Sigmoid colon (tissue), 4 donors: Measurements from ENCODE around the gene AKAP12.

Experiments used
- EP300 ChIP-seq, 4 donors: sonication (generic); formaldehyde crosslinking; IDR thresholded peaks; one replicate each; pipeline ENCODE4 v1.6.1; 2017; ENCODE audit warnings: antibody characterized with exemption in 4 of 4
- TF ChIP-seq, protein P1 (sequence below), 4 experiments: fragments of 450-650 bp in 3 of 4; fragments of 200-600 bp in 1 of 4; IDR thresholded peaks; one replicate each; pipeline ENCODE4 v1.5.1; 2016 to 2019; ENCODE audit warnings: antibody characterized with exemption in 4 of 4, mild to moderate bottlenecking in 3 of 4, moderate library complexity in 2 of 4

DNA sequence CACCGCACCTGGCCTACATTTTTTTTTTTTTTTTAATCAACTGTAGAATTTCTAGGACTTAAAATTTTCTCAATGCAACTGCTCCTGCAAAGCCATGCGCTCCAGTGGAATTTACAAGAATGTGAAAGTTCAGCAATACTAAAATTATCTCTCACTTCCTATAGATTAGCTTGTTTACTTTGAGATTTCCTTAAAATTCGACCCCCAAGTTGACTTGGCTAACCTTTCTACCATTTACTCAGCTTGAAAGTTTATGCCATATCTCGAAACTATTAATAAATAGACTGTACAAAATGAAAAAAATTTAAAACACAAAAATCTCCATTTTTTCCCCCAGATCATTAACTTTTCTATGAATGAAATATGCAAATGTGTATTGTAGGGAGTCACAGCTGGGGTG is 87.3 kb downstream of the AKAP12 start:
- TF ChIP-seq, protein P1, sequence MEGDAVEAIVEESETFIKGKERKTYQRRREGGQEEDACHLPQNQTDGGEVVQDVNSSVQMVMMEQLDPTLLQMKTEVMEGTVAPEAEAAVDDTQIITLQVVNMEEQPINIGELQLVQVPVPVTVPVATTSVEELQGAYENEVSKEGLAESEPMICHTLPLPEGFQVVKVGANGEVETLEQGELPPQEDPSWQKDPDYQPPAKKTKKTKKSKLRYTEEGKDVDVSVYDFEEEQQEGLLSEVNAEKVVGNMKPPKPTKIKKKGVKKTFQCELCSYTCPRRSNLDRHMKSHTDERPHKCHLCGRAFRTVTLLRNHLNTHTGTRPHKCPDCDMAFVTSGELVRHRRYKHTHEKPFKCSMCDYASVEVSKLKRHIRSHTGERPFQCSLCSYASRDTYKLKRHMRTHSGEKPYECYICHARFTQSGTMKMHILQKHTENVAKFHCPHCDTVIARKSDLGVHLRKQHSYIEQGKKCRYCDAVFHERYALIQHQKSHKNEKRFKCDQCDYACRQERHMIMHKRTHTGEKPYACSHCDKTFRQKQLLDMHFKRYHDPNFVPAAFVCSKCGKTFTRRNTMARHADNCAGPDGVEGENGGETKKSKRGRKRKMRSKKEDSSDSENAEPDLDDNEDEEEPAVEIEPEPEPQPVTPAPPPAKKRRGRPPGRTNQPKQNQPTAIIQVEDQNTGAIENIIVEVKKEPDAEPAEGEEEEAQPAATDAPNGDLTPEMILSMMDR (IDR thresholded peaks at IDR 0.05): no peak
- no peak for TF ChIP-seq EP300 (IDR thresholded peaks at IDR 0.05)
